HepG2 (cell line): ENCODE data around the gene CNTN4. TPM values are rescaled to one million over a fixed set of nuclear protein-coding genes. Genes with fewer than 3 reads are reported as not detected.

Experiments
- ATAC-seq: fragments of 200-7000 bp; cut with Tn5 transposase; 3 replicates; pipeline ENCODE4 v1.9.1; 2020; ENCODE audit warnings: mild to moderate bottlenecking, moderate library complexity
- BruUV-seq: library from RNA; stranded (reverse); fragments of 400-500 nt; replicated peaks from 2 replicates; lab custom pipeline; 2021; lab: Mats Ljungman, UMichigan
- CTCF ChIA-PET: fragments of 300-600 bp; formaldehyde crosslinking; extraction: SDS; loops from one replicate; lab custom pipeline; 2021; ENCODE audit warnings: low total read pairs, inconsistent platforms, low intra/inter-chr PET ratio; lab: Yijun Ruan, JAX
- POLR2A ChIA-PET: fragments of 350-600 bp; sonication (Branson Sonifier 250); formaldehyde crosslinking; loops from one replicate; lab custom pipeline; 2020; ENCODE audit warnings: antibody characterized with exemption, inconsistent platforms; lab: Yijun Ruan, JAX
- DNase-seq: peaks from one replicate; pipeline ENCODE4 v3.0.0-alpha.2; 2015; ENCODE audit warnings: low spot score
- FAIRE-seq: peaks from 3 replicates; lab custom pipeline; 2011; peaks lifted over from hg19 to GRCh38; lab: Jason Lieb, UNC
- H2AFZ ChIP-seq: one replicate; pipeline ENCODE4 v1.6.1; 2011; ENCODE audit warnings: low read length, inconsistent platforms
- H3K27ac ChIP-seq: fragments of 300-600 bp; 3 replicates; pipeline ENCODE4 v1.8.0; 2011; ENCODE audit warnings: mixed run types, mild to moderate bottlenecking, mixed read lengths, low read length, inconsistent platforms; ENCODE audit not compliant: insufficient read depth; ENCODE audit errors: extremely low read length
- H3K27me3 ChIP-seq, 2 experiments: fragments of 200-600 bp in 1 of 2; 2 replicates in 1 of 2; 3 replicates in 1 of 2; pipeline versions ENCODE4 v1.6.0 to v1.8.0; 2011; ENCODE audit warnings: low read length in 2 of 2, mild to moderate bottlenecking in 2 of 2, moderate library complexity in 2 of 2, inconsistent platforms in 1 of 2; ENCODE audit not compliant: insufficient read depth in 2 of 2, control insufficient read depth in 1 of 2
- H3K36me3 ChIP-seq, 2 experiments: fragments of 200-600 bp in 1 of 2; replicated peaks in 1 of 2; 2 replicates in 1 of 2; 3 replicates in 1 of 2; pipeline versions ENCODE4 v1.5.1 to v1.8.0; 2011; ENCODE audit warnings: low read length in 2 of 2, inconsistent platforms in 1 of 2; ENCODE audit not compliant: insufficient read depth in 2 of 2, control insufficient read depth in 1 of 2
- H3K4me1 ChIP-seq: 2 replicates; pipeline ENCODE4 v1.5.1; 2012; ENCODE audit warnings: low read length, inconsistent platforms; ENCODE audit not compliant: insufficient read depth
- H3K4me2 ChIP-seq: 2 replicates; pipeline ENCODE4 v1.6.0; 2011; ENCODE audit warnings: low read depth, low read length, inconsistent platforms
- H3K4me3 ChIP-seq, 3 experiments: fragments of 200-600 bp in 1 of 3; sonication (generic), shearing (Covaris generic) in 1 of 3; replicated peaks in 1 of 3; 2 replicates each; pipeline ENCODE4 v1.5.1; 2011 to 2016; ENCODE audit warnings: low read length in 3 of 3, inconsistent platforms in 2 of 3, low read depth in 2 of 3, mild to moderate bottlenecking in 2 of 3, control low read depth in 1 of 3, mixed read lengths in 1 of 3; ENCODE audit not compliant: insufficient read depth in 1 of 3
- H3K79me2 ChIP-seq: one replicate; pipeline ENCODE4 v1.6.1; 2011; ENCODE audit warnings: low read length, inconsistent platforms; ENCODE audit not compliant: insufficient read depth
- H3K9ac ChIP-seq: 2 replicates; pipeline ENCODE4 v1.6.0; 2011; ENCODE audit warnings: mild to moderate bottlenecking, low read depth, low read length, inconsistent platforms; ENCODE audit not compliant: insufficient read depth
- H3K9me3 ChIP-seq: 2 replicates; pipeline ENCODE4 v1.5.1; 2012; ENCODE audit warnings: mild to moderate bottlenecking, low read length
- H4K20me1 ChIP-seq: 2 replicates; pipeline ENCODE4 v1.6.0; 2011; ENCODE audit warnings: inconsistent platforms, mild to moderate bottlenecking, low read length, moderate library complexity; ENCODE audit not compliant: insufficient read depth
- AKAP8 ChIP-seq: sonication (generic); formaldehyde crosslinking; IDR thresholded peaks from 2 replicates; pipeline ENCODE4 v1.5.1; 2020; ENCODE audit warnings: mild to moderate bottlenecking, missing genetic modification reagents
- CCDC6 ChIP-seq: sonication (generic); formaldehyde crosslinking; IDR thresholded peaks from 2 replicates; pipeline ENCODE4 v1.8.1; 2022; ENCODE audit warnings: mild to moderate bottlenecking, missing genetic modification reagents, moderate library complexity
- ELF1 ChIP-seq: sonication (generic); formaldehyde crosslinking; IDR thresholded peaks from 2 replicates; pipeline ENCODE4 v1.4.0; 2020; ENCODE audit warnings: missing genetic modification reagents
- FOXK2 ChIP-seq: fragments of 450-650 bp; IDR thresholded peaks from 2 replicates; pipeline ENCODE4 v1.6.1; 2016
- GATAD1 ChIP-seq: IDR thresholded peaks from 2 replicates; pipeline ENCODE4 v1.6.1; 2016; ENCODE audit warnings: missing genetic modification reagents, missing compliant biosample characterization
- GATAD2A ChIP-seq: IDR thresholded peaks from 2 replicates; pipeline ENCODE4 v1.6.1; 2016
- IKZF1 ChIP-seq: fragments of 450-650 bp; IDR thresholded peaks from 2 replicates; pipeline ENCODE4 v1.7.1; 2016
- KAT8 ChIP-seq: IDR thresholded peaks from 2 replicates; pipeline ENCODE4 v1.6.1; 2016; ENCODE audit warnings: missing genetic modification reagents, missing compliant biosample characterization
- KLF15 ChIP-seq: sonication (generic); formaldehyde crosslinking; IDR thresholded peaks from 2 replicates; pipeline ENCODE4 v1.8.1; 2023; ENCODE audit warnings: borderline replicate concordance, mild to moderate bottlenecking, inconsistent platforms, missing genetic modification reagents, mixed read lengths
- MAFK ChIP-seq, 2 experiments: IDR thresholded peaks in 1 of 2; conservative IDR thresholded peaks in 1 of 2; 2 replicates each; pipeline ENCODE4 v1.6.1; 2011; ENCODE audit warnings: improper control_type of control experiment in 2 of 2, low read length in 2 of 2
- NFKBIZ ChIP-seq: IDR thresholded peaks from 2 replicates; pipeline ENCODE4 v1.6.1; 2018; ENCODE audit warnings: missing genetic modification reagents, missing compliant biosample characterization
- RNF2 ChIP-seq: fragments of 450-650 bp; conservative IDR thresholded peaks from 2 replicates; pipeline ENCODE4 v1.6.1; 2016; ENCODE audit warnings: low read depth
- RXRB ChIP-seq: IDR thresholded peaks from 2 replicates; pipeline ENCODE4 v1.6.1; 2016; ENCODE audit warnings: borderline replicate concordance, missing genetic modification reagents, missing compliant biosample characterization
- TOE1 ChIP-seq: sonication (generic); formaldehyde crosslinking; IDR thresholded peaks from 2 replicates; pipeline ENCODE4 v1.4.0; 2020; ENCODE audit warnings: mild to moderate bottlenecking, missing genetic modification reagents
- ZBTB25 ChIP-seq: IDR thresholded peaks from 2 replicates; pipeline ENCODE4 v1.6.1; 2018; ENCODE audit warnings: missing genetic modification reagents
- ZBTB44 ChIP-seq: sonication (generic); formaldehyde crosslinking; IDR thresholded peaks from 2 replicates; pipeline ENCODE4 v1.4.0; 2020; ENCODE audit warnings: missing genetic modification reagents
- ZBTB7A ChIP-seq: sonication (generic); formaldehyde crosslinking; IDR thresholded peaks from 2 replicates; pipeline ENCODE4 v1.8.0; 2022; ENCODE audit warnings: mild to moderate bottlenecking, missing genetic modification reagents
- ZNF33A ChIP-seq: sonication (generic); formaldehyde crosslinking; IDR thresholded peaks from 2 replicates; pipeline ENCODE4 v1.5.1; 2020; ENCODE audit warnings: missing genetic modification reagents, mild to moderate bottlenecking, moderate library complexity, borderline replicate concordance
- WGBS: methylation state at CpG from one replicate; pipeline ENCODE4 v1.1.6; 2017; ENCODE audit warnings: low lambda C conversion rate; 5-methylcytosine and 5-hydroxymethylcytosine counted together
- in situ Hi-C: cut with HindIII; loops from 2 replicates; pipeline ENCODE4 v1.10.0; 2017; ENCODE audit warnings: low pct_unique_long_range_greater_than_20kb; ENCODE audit not compliant: extremely low pct_ligation_motif_present
- intact Hi-C: fragments of 100-400 bp; cut with micrococcal nuclease; formaldehyde crosslinking; loops from one replicate; pipeline ENCODE4 v1.10.0; 2022; ENCODE audit not compliant: unreplicated experiment
- polyA plus RNA-seq, 8 experiments: library from polyadenylated mRNA; depleted of rRNA in 3 of 8; stranded (reverse) in 7 of 8; unstranded in 1 of 8; fragments of >200 nt; fragmentation: Illumina TruSeq in 4 of 8; extraction: Trizol in 4 of 8; gene quantifications; 2 replicates each; pipeline versions ENCODE4 v1.2.1 to v1.2.3, GENCODE V29; 2011 to 2016; ENCODE audit warnings: low read depth in 4 of 8, missing spikeins in 1 of 8, mixed read lengths in 1 of 8; ENCODE audit not compliant: insufficient read depth in 1 of 8
- total RNA-seq, 5 experiments: library from RNA; depleted of rRNA; stranded (reverse); fragments of >200 nt; fragmentation: Illumina TruSeq; extraction: Trizol; gene quantifications; 2 replicates each; pipeline ENCODE4 v1.2.3, GENCODE V29; 2016; ENCODE audit warnings: low read depth in 1 of 5
- TF ChIP-seq, protein P1 (sequence below): sonication (generic); formaldehyde crosslinking; IDR thresholded peaks from 2 replicates; pipeline ENCODE4 v1.5.0; 2020; ENCODE audit warnings: missing genetic modification reagents
- TF ChIP-seq, protein P2 (sequence below): sonication (generic); formaldehyde crosslinking; IDR thresholded peaks from 2 replicates; pipeline ENCODE4 v1.5.1; 2020; ENCODE audit warnings: mild to moderate bottlenecking, missing genetic modification reagents

Gene CNTN4
- total and polyA plus RNA-seq, 2 of the 13 experiments (the other 11 are each of a cell fraction or from before 2014, with no cell fraction given): 0.01 to 0.13 TPM

- no peaks in the 10 kb centered on the region for H4K20me1 ChIP-seq
- H3K27me3 ChIP-seq: no peaks in the 10 kb centered on the region
- no TSS peak for BruUV-seq
- in situ Hi-C loops (no loop called here), intact Hi-C loops (no loop called here)
- no peak overlapping the region for H3K9ac ChIP-seq
- ATAC-seq: no peak
- peaks cover 77% of the 10 kb centered on the region for H3K9me3 ChIP-seq
- no peak for FAIRE-seq
- H2AFZ ChIP-seq: no peak overlapping the region
- no peaks in the 10 kb centered on the region for H3K79me2 ChIP-seq
- ChIA-PET POLR2A (no interaction called here), CTCF (no interaction called here)
- TF ChIP-seq, protein P1, sequence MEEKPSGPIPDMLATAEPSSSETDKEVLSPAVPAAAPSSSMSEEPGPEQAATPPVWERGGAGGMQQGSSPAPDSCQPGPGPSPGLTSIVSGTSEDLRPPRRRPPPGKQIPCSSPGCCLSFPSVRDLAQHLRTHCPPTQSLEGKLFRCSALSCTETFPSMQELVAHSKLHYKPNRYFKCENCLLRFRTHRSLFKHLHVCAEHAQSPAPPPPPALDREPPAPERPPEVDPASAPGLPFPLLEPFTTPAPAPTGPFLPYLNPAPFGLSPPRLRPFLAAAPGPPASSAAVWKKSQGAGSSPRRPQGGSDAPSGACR: no peak
- no peak for TF ChIP-seq IKZF1
- no peak for TF ChIP-seq MAFK (conservative IDR thresholded peaks at IDR 0.05 in 1 of 2, IDR thresholded peaks at IDR 0.05 in 1 of 2; ENCODE audit: low read length in 2 of 2)
- TF ChIP-seq ZBTB25 (CRISPR knock-in tag): no peak
- TF ChIP-seq GATAD2A (CRISPR knock-in tag): no peak
- TF ChIP-seq KAT8 (CRISPR knock-in tag): no peak
- TF ChIP-seq GATAD1 (CRISPR knock-in tag): no peak
- no peak for TF ChIP-seq AKAP8
- no peak for TF ChIP-seq KLF15 (CRISPR knock-in tag)
- no peak for TF ChIP-seq ZBTB44
- no peak for TF ChIP-seq FOXK2
- TF ChIP-seq, protein P2, sequence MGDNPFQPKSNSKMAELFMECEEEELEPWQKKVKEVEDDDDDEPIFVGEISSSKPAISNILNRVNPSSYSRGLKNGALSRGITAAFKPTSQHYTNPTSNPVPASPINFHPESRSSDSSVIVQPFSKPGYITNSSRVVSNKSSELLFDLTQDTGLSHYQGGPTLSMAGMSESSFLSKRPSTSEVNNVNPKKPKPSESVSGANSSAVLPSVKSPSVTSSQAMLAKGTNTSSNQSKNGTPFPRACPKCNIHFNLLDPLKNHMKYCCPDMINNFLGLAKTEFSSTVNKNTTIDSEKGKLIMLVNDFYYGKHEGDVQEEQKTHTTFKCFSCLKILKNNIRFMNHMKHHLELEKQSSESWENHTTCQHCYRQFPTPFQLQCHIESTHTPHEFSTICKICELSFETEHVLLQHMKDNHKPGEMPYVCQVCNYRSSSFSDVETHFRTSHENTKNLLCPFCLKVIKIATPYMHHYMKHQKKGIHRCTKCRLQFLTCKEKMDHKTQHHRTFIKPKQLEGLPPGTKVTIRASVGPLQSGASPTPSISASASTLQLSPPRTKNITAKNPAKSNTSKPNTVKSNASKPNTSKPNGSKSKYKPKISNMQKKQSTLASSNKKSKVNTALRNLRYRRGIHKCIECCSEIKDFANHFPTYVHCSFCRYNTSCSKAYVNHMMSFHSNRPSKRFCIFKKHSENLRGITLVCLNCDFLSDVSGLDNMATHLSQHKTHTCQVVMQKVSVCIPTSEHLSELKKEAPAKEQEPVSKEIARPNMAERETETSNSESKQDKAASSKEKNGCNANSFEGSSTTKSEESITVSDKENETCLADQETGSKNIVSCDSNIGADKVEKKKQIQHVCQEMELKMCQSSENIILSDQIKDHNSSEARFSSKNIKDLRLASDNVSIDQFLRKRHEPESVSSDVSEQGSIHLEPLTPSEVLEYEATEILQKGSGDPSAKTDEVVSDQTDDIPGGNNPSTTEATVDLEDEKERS: no peak
- TF ChIP-seq NFKBIZ (CRISPR knock-in tag): no peak
- no peak for TF ChIP-seq RXRB
- no peak for TF ChIP-seq ELF1
- no peak for TF ChIP-seq ZBTB7A (CRISPR knock-in tag)
- TF ChIP-seq RNF2: no peak
- TF ChIP-seq TOE1 (CRISPR knock-in tag): no peak
- TF ChIP-seq CCDC6 (CRISPR knock-in tag): no peak
- no peak for TF ChIP-seq ZNF33A (CRISPR knock-in tag)
- DNase-seq: no peak
- H3K4me1 ChIP-seq: no peaks in the 10 kb centered on the region
- H3K27ac ChIP-seq: no peak overlapping the region
- WGBS: 5% methylated on average over 2 of the region's 2 CpGs
- no peak overlapping the region for H3K4me2 ChIP-seq
- no peaks in the 10 kb centered on the region for H3K36me3 ChIP-seq
- no peak overlapping the region for H3K4me3 ChIP-seq
These were observed 82.0 kb downstream of the CNTN4 start for GRCh38 chr3:2180634-2181033.
